ENCODE measurements around the gene RALGPS1.

GRCh38 chr9:127124111-127124531 lies 209.5 kb downstream of the RALGPS1 start:
- TF ChIP-seq, protein P1, sequence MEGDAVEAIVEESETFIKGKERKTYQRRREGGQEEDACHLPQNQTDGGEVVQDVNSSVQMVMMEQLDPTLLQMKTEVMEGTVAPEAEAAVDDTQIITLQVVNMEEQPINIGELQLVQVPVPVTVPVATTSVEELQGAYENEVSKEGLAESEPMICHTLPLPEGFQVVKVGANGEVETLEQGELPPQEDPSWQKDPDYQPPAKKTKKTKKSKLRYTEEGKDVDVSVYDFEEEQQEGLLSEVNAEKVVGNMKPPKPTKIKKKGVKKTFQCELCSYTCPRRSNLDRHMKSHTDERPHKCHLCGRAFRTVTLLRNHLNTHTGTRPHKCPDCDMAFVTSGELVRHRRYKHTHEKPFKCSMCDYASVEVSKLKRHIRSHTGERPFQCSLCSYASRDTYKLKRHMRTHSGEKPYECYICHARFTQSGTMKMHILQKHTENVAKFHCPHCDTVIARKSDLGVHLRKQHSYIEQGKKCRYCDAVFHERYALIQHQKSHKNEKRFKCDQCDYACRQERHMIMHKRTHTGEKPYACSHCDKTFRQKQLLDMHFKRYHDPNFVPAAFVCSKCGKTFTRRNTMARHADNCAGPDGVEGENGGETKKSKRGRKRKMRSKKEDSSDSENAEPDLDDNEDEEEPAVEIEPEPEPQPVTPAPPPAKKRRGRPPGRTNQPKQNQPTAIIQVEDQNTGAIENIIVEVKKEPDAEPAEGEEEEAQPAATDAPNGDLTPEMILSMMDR (IDR thresholded peaks at IDR 0.05; ENCODE audit: poor library complexity), result no peak
- TF ChIP-seq EZH2phosphoT487 (IDR thresholded peaks at IDR 0.05; ENCODE audit: low read depth, severe bottlenecking, unreplicated experiment) (no peak), EZH2 (IDR thresholded peaks at IDR 0.05; ENCODE audit: borderline replicate concordance) (no peak)
